IMR-90 (cell line): Measurements from ENCODE around the gene GLYATL1. TPM values are rescaled to one million over a fixed set of nuclear protein-coding genes. Genes with fewer than 3 reads are reported as not detected.

Experiments used
- ATAC-seq: fragments of 200-7000 bp; cut with Tn5 transposase; 2 replicates; pipeline ENCODE4 v1.9.1; 2020; ENCODE audit warnings: low read depth, mild to moderate bottlenecking, moderate library complexity
- BruUV-seq: library from RNA; stranded (reverse); fragments of 400-500 nt; replicated peaks from 2 replicates; lab custom pipeline; 2021; lab: Mats Ljungman, UMichigan
- CTCF ChIA-PET: fragments of 300-600 bp; formaldehyde crosslinking; extraction: SDS; loops from one replicate; lab custom pipeline; 2021; ENCODE audit warnings: antibody characterized with exemption; lab: Yijun Ruan, JAX
- POLR2A ChIA-PET: fragments of 300-600 bp; sonication (Branson Sonifier 250); formaldehyde crosslinking; loops from one replicate; lab custom pipeline; 2022; ENCODE audit warnings: antibody characterized with exemption; ENCODE audit not compliant: unreplicated experiment; lab: Charles Lee
- DNase-seq: peaks from one replicate; pipeline ENCODE4 v3.0.0; 2013
- H2AFZ ChIP-seq: replicated peaks from 2 replicates; pipeline ENCODE3; 2013; ENCODE audit warnings: low read length, mild to moderate bottlenecking; ENCODE audit not compliant: poor library complexity
- H2AK5ac ChIP-seq: 2 replicates; pipeline ENCODE4 v1.6.1; 2013; ENCODE audit warnings: low read depth, low read length, inconsistent platforms
- H2AK9ac ChIP-seq: replicated peaks from 2 replicates; pipeline ENCODE3; 2013; ENCODE audit warnings: mild to moderate bottlenecking, low read depth, low read length, moderate library complexity; ENCODE audit not compliant: poor library complexity
- H2BK120ac ChIP-seq: 2 replicates; pipeline ENCODE4 v1.6.1; 2013; ENCODE audit warnings: low read depth, low read length, inconsistent platforms
- H2BK15ac ChIP-seq: 3 replicates; pipeline ENCODE4 v1.6.1; 2013; ENCODE audit warnings: low read depth, low read length, inconsistent platforms
- H2BK20ac ChIP-seq: 2 replicates; pipeline ENCODE4 v1.6.1; 2013; ENCODE audit warnings: low read depth, mild to moderate bottlenecking, inconsistent platforms, low read length, moderate library complexity
- H2BK5ac ChIP-seq: 2 replicates; pipeline ENCODE4 v1.6.1; 2013; ENCODE audit warnings: mild to moderate bottlenecking, low read depth, low read length, inconsistent platforms; ENCODE audit not compliant: poor library complexity, severe bottlenecking
- H3K14ac ChIP-seq: replicated peaks from 2 replicates; pipeline ENCODE4 v1.6.1; 2013; ENCODE audit warnings: low read depth, low read length, inconsistent platforms
- H3K18ac ChIP-seq: 2 replicates; pipeline ENCODE4 v1.6.1; 2013; ENCODE audit warnings: low read depth, low read length, control low read depth
- H3K23ac ChIP-seq: 2 replicates; pipeline ENCODE4 v1.6.1; 2013; ENCODE audit warnings: low read depth, low read length, inconsistent platforms
- H3K27ac ChIP-seq: 2 replicates; pipeline ENCODE4 v1.5.1; 2013; ENCODE audit warnings: mild to moderate bottlenecking, control low read depth, low read length; ENCODE audit not compliant: insufficient read depth
- H3K27me3 ChIP-seq: 2 replicates; pipeline ENCODE4 v1.6.1; 2013; ENCODE audit warnings: low read length; ENCODE audit not compliant: control insufficient read depth, insufficient read depth
- H3K36me3 ChIP-seq: 2 replicates; pipeline ENCODE4 v1.6.1; 2013; ENCODE audit warnings: low read length, mixed read lengths; ENCODE audit not compliant: control insufficient read depth, insufficient read depth
- H3K4ac ChIP-seq: 2 replicates; pipeline ENCODE4 v1.6.1; 2013; ENCODE audit warnings: low read depth, low read length, inconsistent platforms
- H3K4me1 ChIP-seq: 2 replicates; pipeline ENCODE4 v1.6.1; 2013; ENCODE audit warnings: low read length, mixed read lengths; ENCODE audit not compliant: control insufficient read depth, insufficient read depth
- H3K4me2 ChIP-seq: 2 replicates; pipeline ENCODE4 v1.6.1; 2013; ENCODE audit warnings: low read depth, mild to moderate bottlenecking, control low read depth, low read length, moderate library complexity
- H3K4me3 ChIP-seq: 2 replicates; pipeline ENCODE4 v1.5.1; 2013; ENCODE audit warnings: low read depth, mild to moderate bottlenecking, control low read depth, low read length, moderate library complexity; ENCODE audit not compliant: insufficient read depth
- H3K56ac ChIP-seq: 2 replicates; pipeline ENCODE4 v1.6.1; 2013; ENCODE audit warnings: low read length, inconsistent platforms; ENCODE audit not compliant: insufficient read depth; ENCODE audit errors: extremely low read depth
- H3K79me1 ChIP-seq, 2 experiments: 2 replicates each; pipeline ENCODE4 v1.6.1; 2013; ENCODE audit warnings: low read length in 2 of 2, inconsistent platforms in 1 of 2, low read depth in 1 of 2
- H3K9ac ChIP-seq: 2 replicates; pipeline ENCODE4 v1.6.1; 2013; ENCODE audit warnings: low read depth, low read length, control low read depth
- H3K9me1 ChIP-seq: 2 replicates; pipeline ENCODE4 v1.6.1; 2013; ENCODE audit warnings: low read length, inconsistent platforms; ENCODE audit not compliant: insufficient read depth
- H3K9me3 ChIP-seq: 2 replicates; pipeline ENCODE4 v1.6.1; 2013; ENCODE audit warnings: low read length; ENCODE audit not compliant: control insufficient read depth, insufficient read depth
- H4K20me1 ChIP-seq: 2 replicates; pipeline ENCODE4 v1.6.1; 2013; ENCODE audit warnings: low read length, inconsistent platforms; ENCODE audit not compliant: insufficient read depth
- H4K5ac ChIP-seq: 2 replicates; pipeline ENCODE4 v1.6.1; 2013; ENCODE audit warnings: mild to moderate bottlenecking, low read depth, low read length, control low read depth
- H4K8ac ChIP-seq, 2 experiments: 2 replicates each; pipeline ENCODE4 v1.6.1; 2013; ENCODE audit warnings: low read depth in 2 of 2, low read length in 2 of 2, control low read depth in 1 of 2, inconsistent platforms in 1 of 2
- H4K91ac ChIP-seq: 2 replicates; pipeline ENCODE4 v1.6.1; 2013; ENCODE audit warnings: low read depth, low read length, inconsistent platforms; ENCODE audit not compliant: insufficient read depth
- BHLHE40 ChIP-seq: fragments of 150-350 bp; IDR thresholded peaks from 2 replicates; pipeline ENCODE4 v1.6.1; 2016; ENCODE audit warnings: mild to moderate bottlenecking, low read depth, low read length
- CHD1 ChIP-seq: IDR thresholded peaks from 2 replicates; pipeline ENCODE4 v1.6.1; 2012; ENCODE audit warnings: low read depth, low read length, improper control_type of control experiment
- FOS ChIP-seq: fragments of 150-350 bp; IDR thresholded peaks from 2 replicates; pipeline ENCODE4 v1.6.1; 2016; ENCODE audit warnings: low read depth, low read length
- MAFK ChIP-seq: IDR thresholded peaks from 2 replicates; pipeline ENCODE4 v1.6.1; 2012; ENCODE audit warnings: low read depth, low read length, improper control_type of control experiment
- MAZ ChIP-seq: IDR thresholded peaks from 2 replicates; pipeline ENCODE4 v1.6.1; 2012; ENCODE audit warnings: low read depth, mild to moderate bottlenecking, low read length, improper control_type of control experiment, moderate library complexity, borderline replicate concordance
- MXI1 ChIP-seq: IDR thresholded peaks from 2 replicates; pipeline ENCODE4 v1.6.1; 2012; ENCODE audit warnings: low read depth, mild to moderate bottlenecking, low read length, moderate library complexity, borderline replicate concordance
- POLR2A ChIP-seq: IDR thresholded peaks from 2 replicates; pipeline ENCODE4 v1.6.1; 2012; ENCODE audit warnings: mild to moderate bottlenecking, low read depth, low read length
- RFX5 ChIP-seq: IDR thresholded peaks from 2 replicates; pipeline ENCODE4 v1.8.0; 2012; ENCODE audit warnings: low read depth, mild to moderate bottlenecking, low read length, moderate library complexity
- SMC3 ChIP-seq: fragments of 150-350 bp; IDR thresholded peaks from 2 replicates; pipeline ENCODE4 v1.6.1; 2016; ENCODE audit warnings: low read depth, mild to moderate bottlenecking, antibody characterized with exemption, low read length, moderate library complexity
- WGBS, 2 experiments: methylation state at CpG; one replicate each; pipeline versions ENCODE4 v1.1.5 to v1.1.7; 2013; ENCODE audit warnings: missing lambda C conversion rate in 2 of 2; ENCODE audit not compliant: insufficient read length in 1 of 2; ENCODE audit errors: extremely low coverage in 2 of 2; 5-methylcytosine and 5-hydroxymethylcytosine counted together
- dilution Hi-C: fragments of 300-500 bp; cut with HindIII; formaldehyde crosslinking; loops from one replicate; pipeline ENCODE4 v1.14.3; 2018; ENCODE audit warnings: low sequenced_read_pairs; ENCODE audit not compliant: unreplicated experiment
- in situ Hi-C: fragments of 300-500 bp; cut with MboI; formaldehyde crosslinking; loops from 3 replicates; pipeline ENCODE4 v1.14.3; 2019; ENCODE audit warnings: low sequenced_read_pairs, inconsistent platforms, mixed read lengths
- intact Hi-C: fragments of 100-400 bp; cut with micrococcal nuclease; formaldehyde crosslinking; loops from 2 replicates; pipeline ENCODE4 v1.10.0; 2022
- polyA plus RNA-seq, 3 experiments: library from polyadenylated mRNA; depleted of rRNA; stranded (reverse); fragments of >200 nt; gene quantifications; 2 replicates each; pipeline ENCODE4 v1.2.3, GENCODE V29; 2012; ENCODE audit warnings: low replicate concordance in 1 of 3
- total RNA-seq: library from RNA; depleted of rRNA; stranded (reverse); fragments of >200 nt; gene quantifications from 2 replicates; pipeline ENCODE4 v1.2.3, GENCODE V29; 2012
- TF ChIP-seq, protein P1 (sequence below): fragments of 150-350 bp; IDR thresholded peaks from 2 replicates; pipeline ENCODE4 v1.6.1; 2016; ENCODE audit warnings: low read depth, mild to moderate bottlenecking, low read length, moderate library complexity, borderline replicate concordance
- TF ChIP-seq, protein P2 (sequence below): conservative IDR thresholded peaks from 2 replicates; pipeline ENCODE4 v1.5.1; 2012; ENCODE audit warnings: mild to moderate bottlenecking, low read depth, low read length, improper control_type of control experiment

Gene GLYATL1
- total and polyA plus RNA-seq, 2 of the 4 experiments (the other 2 are of a cell fraction), result 0.54 to 0.58 TPM

DNA sequence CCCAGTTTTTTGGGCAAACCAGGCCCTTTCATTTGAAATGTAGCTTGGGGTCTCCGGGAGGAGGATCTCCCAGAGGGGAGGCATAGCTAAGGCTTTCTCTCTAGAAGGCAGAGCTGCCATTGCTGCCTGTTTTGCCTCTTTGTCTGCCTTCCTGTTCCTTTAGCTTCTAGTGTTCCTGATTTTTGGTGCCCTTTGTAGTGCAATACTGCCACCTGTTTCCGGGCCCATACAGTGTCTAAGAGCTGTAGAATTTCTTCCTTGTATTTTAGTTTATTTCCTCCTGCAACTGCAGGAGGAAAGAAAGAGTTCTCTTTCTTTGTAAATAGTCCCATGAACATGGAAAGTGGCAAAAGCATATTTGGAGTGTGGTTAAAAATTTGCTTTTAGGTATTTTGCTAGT, 19.3 kb upstream of the GLYATL1 start:
- no peak overlapping the region for H4K91ac ChIP-seq
- CTCF ChIA-PET, result interaction anchor here (4.3 kb wide), 1 partner anchor 13 kb away, joined by 19 read pairs; no protein-coding TSS in a partner anchor
- dilution Hi-C loops, result no loop called here
- H3K79me1 ChIP-seq, result no peaks in the 10 kb centered on the region
- no peak overlapping the region for H3K9ac ChIP-seq
- no peak for DNase-seq
- H3K4me1 ChIP-seq, result no peaks in the 10 kb centered on the region; the same call in 1 of the 2 replicates
- no peak overlapping the region for H3K56ac ChIP-seq
- intact Hi-C loops, result no loop called here
- no peaks in the 10 kb centered on the region; the same call in 1 of the 2 replicates for H3K27me3 ChIP-seq
- no peak overlapping the region for H3K27ac ChIP-seq
- no peak overlapping the region for H4K8ac ChIP-seq
- no TSS peak for BruUV-seq
- POLR2A ChIA-PET, result interaction anchor here (0.7 kb wide), 1 partner anchor 12 kb away, joined by 3 read pairs; no protein-coding TSS in a partner anchor
- no peak overlapping the region; the same call in 1 of the 2 replicates for H2BK120ac ChIP-seq
- no peak overlapping the region for H3K4me2 ChIP-seq
- no peak for ATAC-seq
- no peak overlapping the region for H2BK15ac ChIP-seq
- in situ Hi-C loops, result no loop called here
- H2BK5ac ChIP-seq, result no peak overlapping the region
- H3K36me3 ChIP-seq, result no peaks in the 10 kb centered on the region
- H2BK20ac ChIP-seq, result no peak overlapping the region
- no peaks in the 10 kb centered on the region for H3K9me1 ChIP-seq
- no peak overlapping the region for H3K4ac ChIP-seq
- H3K4me3 ChIP-seq, result no peak overlapping the region
- no peak overlapping the region for H2AK9ac ChIP-seq
- H3K18ac ChIP-seq, result no peak overlapping the region
- TF ChIP-seq MXI1, result no peak
- no peak for TF ChIP-seq FOS
- no peak for TF ChIP-seq RFX5
- no peak for TF ChIP-seq MAZ
- TF ChIP-seq SMC3, result no peak
- TF ChIP-seq, protein P1, sequence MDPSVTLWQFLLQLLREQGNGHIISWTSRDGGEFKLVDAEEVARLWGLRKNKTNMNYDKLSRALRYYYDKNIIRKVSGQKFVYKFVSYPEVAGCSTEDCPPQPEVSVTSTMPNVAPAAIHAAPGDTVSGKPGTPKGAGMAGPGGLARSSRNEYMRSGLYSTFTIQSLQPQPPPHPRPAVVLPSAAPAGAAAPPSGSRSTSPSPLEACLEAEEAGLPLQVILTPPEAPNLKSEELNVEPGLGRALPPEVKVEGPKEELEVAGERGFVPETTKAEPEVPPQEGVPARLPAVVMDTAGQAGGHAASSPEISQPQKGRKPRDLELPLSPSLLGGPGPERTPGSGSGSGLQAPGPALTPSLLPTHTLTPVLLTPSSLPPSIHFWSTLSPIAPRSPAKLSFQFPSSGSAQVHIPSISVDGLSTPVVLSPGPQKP, result no peak
- no peak for TF ChIP-seq BHLHE40
- no peak for TF ChIP-seq POLR2A
- no peak for TF ChIP-seq CHD1
- TF ChIP-seq MAFK, result no peak
- TF ChIP-seq, protein P2, sequence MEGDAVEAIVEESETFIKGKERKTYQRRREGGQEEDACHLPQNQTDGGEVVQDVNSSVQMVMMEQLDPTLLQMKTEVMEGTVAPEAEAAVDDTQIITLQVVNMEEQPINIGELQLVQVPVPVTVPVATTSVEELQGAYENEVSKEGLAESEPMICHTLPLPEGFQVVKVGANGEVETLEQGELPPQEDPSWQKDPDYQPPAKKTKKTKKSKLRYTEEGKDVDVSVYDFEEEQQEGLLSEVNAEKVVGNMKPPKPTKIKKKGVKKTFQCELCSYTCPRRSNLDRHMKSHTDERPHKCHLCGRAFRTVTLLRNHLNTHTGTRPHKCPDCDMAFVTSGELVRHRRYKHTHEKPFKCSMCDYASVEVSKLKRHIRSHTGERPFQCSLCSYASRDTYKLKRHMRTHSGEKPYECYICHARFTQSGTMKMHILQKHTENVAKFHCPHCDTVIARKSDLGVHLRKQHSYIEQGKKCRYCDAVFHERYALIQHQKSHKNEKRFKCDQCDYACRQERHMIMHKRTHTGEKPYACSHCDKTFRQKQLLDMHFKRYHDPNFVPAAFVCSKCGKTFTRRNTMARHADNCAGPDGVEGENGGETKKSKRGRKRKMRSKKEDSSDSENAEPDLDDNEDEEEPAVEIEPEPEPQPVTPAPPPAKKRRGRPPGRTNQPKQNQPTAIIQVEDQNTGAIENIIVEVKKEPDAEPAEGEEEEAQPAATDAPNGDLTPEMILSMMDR, result no peak
- no peaks in the 10 kb centered on the region for H4K20me1 ChIP-seq
- H3K23ac ChIP-seq, result no peak overlapping the region
- no peak overlapping the region for H4K5ac ChIP-seq
- peaks cover 9% of the 10 kb centered on the region for H3K9me3 ChIP-seq
- H2AK5ac ChIP-seq, result no peak overlapping the region
- H3K14ac ChIP-seq, result no peak overlapping the region
- no CpG with 5 or more reads among the region's 2 CpGs for WGBS, 2 experiments
- H2AFZ ChIP-seq, result no peak overlapping the region
